Kidney (tissue), 14 donors: ENCODE data around the gene ZG16B. TPM values are rescaled to one million over a fixed set of nuclear protein-coding genes. Genes with fewer than 3 reads are reported as not detected.

Experiments used
- DNase-seq, 5 donors: peaks; one replicate each; pipeline ENCODE4 v3.0.0-alpha.2; 2013 to 2020
- FAIRE-seq: peaks from 2 replicates; lab custom pipeline; 2012; peaks lifted over from hg19 to GRCh38; lab: Jason Lieb, UNC
- H3K27ac ChIP-seq, 2 donors: one replicate each; pipeline ENCODE4 v1.7.0; 2013; ENCODE audit warnings: low read depth in 2 of 2, low read length in 2 of 2, inconsistent platforms in 1 of 2
- H3K27me3 ChIP-seq: one replicate; pipeline ENCODE4 v1.7.1; 2013; ENCODE audit warnings: low read length, inconsistent platforms; ENCODE audit not compliant: control insufficient read depth, insufficient read depth
- H3K36me3 ChIP-seq, 3 donors: one replicate each; pipeline versions ENCODE4 v1.7.0 to v1.7.1; 2013; ENCODE audit warnings: low read length in 3 of 3, control low read depth in 1 of 3, inconsistent platforms in 1 of 3; ENCODE audit not compliant: insufficient read depth in 3 of 3, control insufficient read depth in 2 of 3
- H3K4me1 ChIP-seq, 3 donors: one replicate each; pipeline versions ENCODE4 v1.7.0 to v1.7.1; 2013; ENCODE audit warnings: low read length in 3 of 3, inconsistent platforms in 1 of 3, low read depth in 1 of 3; ENCODE audit not compliant: control insufficient read depth in 2 of 3, insufficient read depth in 2 of 3
- H3K4me3 ChIP-seq, 3 donors: one replicate each; pipeline versions ENCODE4 v1.7.0 to v1.8.1; 2013; ENCODE audit warnings: low read length in 3 of 3, control low read depth in 1 of 3, inconsistent platforms in 1 of 3
- H3K9ac ChIP-seq, 3 donors: one replicate each; pipeline versions ENCODE4 v1.7.0 to v1.7.1; 2013; ENCODE audit warnings: low read length in 3 of 3, control low read depth in 1 of 3, inconsistent platforms in 1 of 3
- H3K9me3 ChIP-seq, 3 donors: one replicate each; pipeline versions ENCODE4 v1.7.0 to v1.7.1; 2013; ENCODE audit warnings: low read length in 3 of 3, control low read depth in 1 of 3, inconsistent platforms in 1 of 3; ENCODE audit not compliant: control insufficient read depth in 2 of 3, insufficient read depth in 1 of 3
- CTCF ChIP-seq: IDR thresholded peaks from 3 replicates; pipeline ENCODE4 v1.5.1; 2012; ENCODE audit warnings: mild to moderate bottlenecking, moderate library complexity, borderline replicate concordance; ENCODE audit not compliant: insufficient read depth; ENCODE audit errors: extremely low read depth
- intact Hi-C: fragments of 100-400 bp; cut with DNase I; formaldehyde crosslinking; loops from one replicate; pipeline ENCODE4 v1.11.1; 2022
- polyA plus RNA-seq: library from polyadenylated mRNA; stranded (reverse); fragments of 350-450 nt; fragmentation: Illumina TruSeq; extraction: RNeasy Lipid Tissue Mini Kit (QIAGEN cat#74804); gene quantifications from one replicate; pipeline ENCODE4 v1.2.3, GENCODE V29; 2014; ENCODE audit warnings: low read depth, low replicate concordance; ENCODE audit not compliant: insufficient read depth
- total RNA-seq: library from RNA; stranded (reverse); fragmentation: NEBNext Ultra II Directional; extraction: Animal tissue kit (Norgen Biotek cat#: 25700); gene quantifications from one replicate; pipeline ENCODE4 v1.2.1, GENCODE V29; 2021
- donor health status: control.
- donor health status: control.
- donor health status: control.
- donor health status: control.
- donor health status: control.
- donor health status: DM: yes; HTN: yes; CAD: no.
- donor health status: Normal renal cell carcinoma (clear cell type).

The ZG16B gene
- total and polyA plus RNA-seq, 2 donors from 2014 or later: 0.69 to 0.98 TPM

GRCh38 chr16:2855536-2855935 is 25.4 kb downstream of the ZG16B start:
- intact Hi-C loops: no loop called here
- H3K27me3 ChIP-seq: no peaks in the 10 kb centered on the region

GRCh38 chr16:2856061-2856670 is 26.1 kb downstream of the ZG16B start:
- TF ChIP-seq CTCF: no peak
- H3K4me3 ChIP-seq: no peak overlapping the region
- intact Hi-C loops: no loop called here
- no peak overlapping the region for H3K9ac ChIP-seq
- H3K4me1 ChIP-seq: no peaks in the 10 kb centered on the region
- H3K9me3 ChIP-seq: peaks cover 0 to 11% (median 2%) of the 10 kb centered on the region in 3 donors
- FAIRE-seq (no peak), DNase-seq (no peak)
- no peak overlapping the region for H3K27ac ChIP-seq
- no peaks in the 10 kb centered on the region for H3K27me3 ChIP-seq
- H3K36me3 ChIP-seq: no peaks in the 10 kb centered on the region

More at GRCh38 chr16:2855536-2855935, 25.4 kb downstream of the ZG16B start:
- H3K9me3 ChIP-seq: peaks cover 0 to 6% (median 2%) of the 10 kb centered on the region in 3 donors
- no peak overlapping the region for H3K27ac ChIP-seq
- H3K36me3 ChIP-seq: no peaks in the 10 kb centered on the region
- H3K9ac ChIP-seq: no peak overlapping the region
- DNase-seq (no peak), FAIRE-seq (no peak)
- H3K4me1 ChIP-seq: no peaks in the 10 kb centered on the region
- H3K4me3 ChIP-seq: no peak overlapping the region
- TF ChIP-seq CTCF: no peak

- Histone ChIP-seq H3K4me3 (no peak overlapping the region), H3K36me3 (no peaks in the 10 kb centered on the region), H3K9ac (no peak overlapping the region), H3K27ac (no peak overlapping the region), H3K4me1 (no peaks in the 10 kb centered on the region), H3K9me3 (peaks cover 0 to 12% (median 2%) of the 10 kb centered on the region in 3 donors), H3K27me3 (no peaks in the 10 kb centered on the region)
- intact Hi-C loops: no loop called here
- FAIRE-seq (no peak), DNase-seq (no peak)
- TF ChIP-seq CTCF: no peak
Observed at GRCh38 chr16:2856686-2857450, 26.8 kb downstream of the ZG16B start.
